ENCODE results near the gene SAMSN1. TPM values are rescaled to one million over a fixed set of nuclear protein-coding genes. Genes with fewer than 3 reads are reported as not detected.

SAMSN1 gene
- polyA plus RNA-seq, 1 donor (not counting 4 experiments of a cell fraction or from before 2014, with no cell fraction given), result not detected

DNA sequence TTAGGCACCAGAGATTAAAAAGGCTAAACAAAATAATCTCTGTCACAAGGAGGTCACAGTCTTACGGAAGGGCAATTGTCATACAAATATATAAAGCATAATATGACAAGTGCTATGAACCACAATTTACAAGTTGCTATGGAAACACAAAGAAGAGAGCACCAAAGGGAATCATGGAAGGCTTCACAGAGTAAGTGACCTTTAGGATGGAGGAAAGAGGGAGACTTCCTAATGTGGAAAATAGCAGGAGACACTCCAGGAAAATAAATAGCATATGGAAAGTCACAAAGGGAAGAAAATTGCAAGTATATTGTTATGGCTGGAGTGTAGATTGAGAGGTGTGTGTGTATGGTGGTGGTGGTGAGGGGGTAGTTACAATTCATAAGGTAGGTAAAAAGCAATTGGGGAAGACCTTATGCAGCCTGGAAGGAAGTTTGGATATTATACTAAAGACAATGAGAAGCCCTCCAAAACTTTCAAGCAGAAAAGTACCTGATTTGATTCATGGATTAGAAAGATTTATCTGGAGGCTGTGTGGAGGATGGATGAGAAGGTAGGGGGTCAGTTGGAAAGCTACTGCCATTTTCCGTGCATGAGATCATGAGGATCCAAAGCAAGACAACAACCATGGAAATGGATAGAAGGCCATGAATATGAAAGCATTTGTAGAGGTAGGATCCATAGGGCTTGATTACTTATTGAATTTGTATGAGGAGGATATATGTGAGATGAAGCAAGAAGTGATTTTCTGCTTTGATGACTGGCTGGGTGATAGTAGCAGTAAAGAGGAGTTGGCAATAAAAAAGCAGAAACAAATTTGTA is 61.7 kb downstream of the SAMSN1 start:
- TF ChIP-seq EZH2 (IDR thresholded peaks at IDR 0.05; ENCODE audit: low read length), result no peak
- TF ChIP-seq, protein P1, sequence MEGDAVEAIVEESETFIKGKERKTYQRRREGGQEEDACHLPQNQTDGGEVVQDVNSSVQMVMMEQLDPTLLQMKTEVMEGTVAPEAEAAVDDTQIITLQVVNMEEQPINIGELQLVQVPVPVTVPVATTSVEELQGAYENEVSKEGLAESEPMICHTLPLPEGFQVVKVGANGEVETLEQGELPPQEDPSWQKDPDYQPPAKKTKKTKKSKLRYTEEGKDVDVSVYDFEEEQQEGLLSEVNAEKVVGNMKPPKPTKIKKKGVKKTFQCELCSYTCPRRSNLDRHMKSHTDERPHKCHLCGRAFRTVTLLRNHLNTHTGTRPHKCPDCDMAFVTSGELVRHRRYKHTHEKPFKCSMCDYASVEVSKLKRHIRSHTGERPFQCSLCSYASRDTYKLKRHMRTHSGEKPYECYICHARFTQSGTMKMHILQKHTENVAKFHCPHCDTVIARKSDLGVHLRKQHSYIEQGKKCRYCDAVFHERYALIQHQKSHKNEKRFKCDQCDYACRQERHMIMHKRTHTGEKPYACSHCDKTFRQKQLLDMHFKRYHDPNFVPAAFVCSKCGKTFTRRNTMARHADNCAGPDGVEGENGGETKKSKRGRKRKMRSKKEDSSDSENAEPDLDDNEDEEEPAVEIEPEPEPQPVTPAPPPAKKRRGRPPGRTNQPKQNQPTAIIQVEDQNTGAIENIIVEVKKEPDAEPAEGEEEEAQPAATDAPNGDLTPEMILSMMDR (optimal IDR thresholded peaks at IDR 0.05 in 1 of 3, IDR thresholded peaks at IDR 0.05 in 1 of 3, conservative IDR thresholded peaks at IDR 0.05 in 1 of 3; ENCODE audit: extremely low read depth in 1 of 3, insufficient read depth in 2 of 3, low read length in 3 of 3), result no peak
- dilution Hi-C loops (cut with MboI; ENCODE audit: extremely low pct_ligation_motif_present, low sequenced_read_pairs), result no loop called here
- no peak for FAIRE-seq

DNA sequence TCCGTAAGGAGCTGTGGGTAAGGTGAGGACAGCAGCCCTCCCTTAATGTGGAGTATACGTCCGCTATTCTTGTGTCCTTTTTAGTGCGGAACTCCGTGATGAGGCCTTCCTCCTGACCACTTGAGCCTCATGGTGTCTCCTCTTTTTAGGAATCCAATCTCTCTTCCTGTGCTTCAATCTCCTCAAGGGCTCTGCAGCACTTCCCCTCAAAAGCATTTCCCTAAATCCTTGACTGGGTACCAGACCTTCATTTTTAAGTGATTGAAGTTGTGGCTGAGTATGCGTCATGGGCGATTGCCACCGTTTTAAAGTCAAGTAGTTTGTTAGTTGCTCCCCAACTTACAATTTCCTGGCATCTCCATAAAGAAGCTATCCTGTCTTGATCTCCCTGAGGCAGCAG is 62.8 kb downstream of the SAMSN1 start:
- no peak for FAIRE-seq
- no peaks in the 10 kb centered on the region for H3K4me1 ChIP-seq (ENCODE audit: control insufficient read depth, extremely low read depth, insufficient read depth, low read length)
- H3K9me3 ChIP-seq (ENCODE audit: control insufficient read depth, low read depth, low read length), result no peaks in the 10 kb centered on the region
- H4K20me1 ChIP-seq (ENCODE audit: control insufficient read depth, extremely low read depth, insufficient read depth, low read length), result no peaks in the 10 kb centered on the region
- H3K9me1 ChIP-seq (ENCODE audit: control insufficient read depth, extremely low read depth, insufficient read depth, low read length), result no peaks in the 10 kb centered on the region
- no peak overlapping the region for H3K27ac ChIP-seq (ENCODE audit: control insufficient read depth, insufficient read depth, low read length)
- DNase-seq (ENCODE audit: low read depth, low spot score), result no peak
- H3K79me2 ChIP-seq (ENCODE audit: control insufficient read depth, insufficient read depth, low read length), result no peaks in the 10 kb centered on the region
- H3K4me3 ChIP-seq (ENCODE audit: control insufficient read depth in 2 of 3, extremely low read depth in 1 of 3, insufficient read depth in 2 of 3, low read depth in 1 of 3, low read length in 3 of 3), result no peak overlapping the region
- no peak overlapping the region for H2AFZ ChIP-seq (ENCODE audit: control insufficient read depth, low read length)
- no peak overlapping the region for H3K4me2 ChIP-seq (ENCODE audit: control insufficient read depth, extremely low read depth, insufficient read depth, low read depth, low read length)
- dilution Hi-C loops (cut with MboI; ENCODE audit: extremely low pct_ligation_motif_present, low sequenced_read_pairs), result no loop called here
- TF ChIP-seq, protein P1 (optimal IDR thresholded peaks at IDR 0.05 in 1 of 3, IDR thresholded peaks at IDR 0.05 in 1 of 3, conservative IDR thresholded peaks at IDR 0.05 in 1 of 3; ENCODE audit: extremely low read depth in 1 of 3, insufficient read depth in 2 of 3, low read length in 3 of 3), result no peak
- no peak for TF ChIP-seq EZH2 (IDR thresholded peaks at IDR 0.05; ENCODE audit: low read length)
- H3K36me3 ChIP-seq (ENCODE audit: control insufficient read depth in 2 of 2, extremely low read depth in 1 of 2, insufficient read depth in 2 of 2, low read length in 2 of 2), result no peaks in the 10 kb centered on the region
- no peaks in the 10 kb centered on the region for H3K27me3 ChIP-seq (ENCODE audit: control insufficient read depth, extremely low read depth, insufficient read depth, low read length)
- no peak overlapping the region for H3K9ac ChIP-seq (ENCODE audit: control insufficient read depth, extremely low read depth, insufficient read depth, low read length)

More for the DNA sequence above, 61.7 kb downstream of the SAMSN1 start:
- no peaks in the 10 kb centered on the region for H3K9me1 ChIP-seq (ENCODE audit: control insufficient read depth, extremely low read depth, insufficient read depth, low read length)
- no peaks in the 10 kb centered on the region for H3K27me3 ChIP-seq (ENCODE audit: control insufficient read depth, extremely low read depth, insufficient read depth, low read length)
- no peak overlapping the region for H3K9ac ChIP-seq (ENCODE audit: control insufficient read depth, extremely low read depth, insufficient read depth, low read length)
- no peak for DNase-seq (ENCODE audit: low read depth, low spot score)
- no peak overlapping the region for H2AFZ ChIP-seq (ENCODE audit: control insufficient read depth, low read length)
- no peaks in the 10 kb centered on the region for H3K79me2 ChIP-seq (ENCODE audit: control insufficient read depth, insufficient read depth, low read length)
- no peak overlapping the region for H3K4me2 ChIP-seq (ENCODE audit: control insufficient read depth, extremely low read depth, insufficient read depth, low read depth, low read length)
- H3K36me3 ChIP-seq (ENCODE audit: control insufficient read depth in 2 of 2, extremely low read depth in 1 of 2, insufficient read depth in 2 of 2, low read length in 2 of 2), result no peaks in the 10 kb centered on the region
- H4K20me1 ChIP-seq (ENCODE audit: control insufficient read depth, extremely low read depth, insufficient read depth, low read length), result no peaks in the 10 kb centered on the region
- no peaks in the 10 kb centered on the region for H3K9me3 ChIP-seq (ENCODE audit: control insufficient read depth, low read depth, low read length)
- H3K27ac ChIP-seq (ENCODE audit: control insufficient read depth, insufficient read depth, low read length), result no peak overlapping the region
- H3K4me3 ChIP-seq (ENCODE audit: control insufficient read depth in 2 of 3, extremely low read depth in 1 of 3, insufficient read depth in 2 of 3, low read depth in 1 of 3, low read length in 3 of 3), result no peak overlapping the region
- H3K4me1 ChIP-seq (ENCODE audit: control insufficient read depth, extremely low read depth, insufficient read depth, low read length), result no peaks in the 10 kb centered on the region

Data from keratinocyte (primary cell).